ENCODE measurements around the gene TIMM22. TPM values are rescaled to one million over a fixed set of nuclear protein-coding genes. Genes with fewer than 3 reads are reported as not detected.
"Not testable (repeated sequence)": the region's sequence is repeated elsewhere in the genome, so short reads cannot be mapped to it uniquely, and the experiment has no call there.

TIMM22 gene
- 10 to 100 TPM; 13.9 to 16.1 (median 14.4) TPM for total RNA-seq
- polyA plus RNA-seq, result 14.2 TPM
- long read RNA-seq, donor 1, transcript TIMM22-201 (4 exons, 3,194 nt), result major isoform, 121 of 130 reads
- long read RNA-seq, donor 1, partial matches to known transcripts, result 3 of 130 reads
- long read RNA-seq, donor 1, other reads (novel, unspliced or antisense), result 6 of 130 reads
- long read RNA-seq, donor 2, transcript TIMM22-201 (4 exons, 3,194 nt), result major isoform, 32 of 35 reads
- long read RNA-seq, donor 2, partial matches to known transcripts, result 1 of 35 reads
- long read RNA-seq, donor 2, other reads (novel, unspliced or antisense), result 2 of 35 reads
- long read RNA-seq, donor 3, transcript TIMM22-201 (4 exons, 3,194 nt), result major isoform, 217 of 227 reads
- long read RNA-seq, donor 3, partial matches to known transcripts, result 3 of 227 reads
- long read RNA-seq, donor 3, other reads (novel, unspliced or antisense), result 7 of 227 reads
- long read RNA-seq, donor 4, transcript TIMM22-201 (4 exons, 3,194 nt), result major isoform, 31 of 34 reads
- long read RNA-seq, donor 4, partial matches to known transcripts, result 1 of 34 reads
- long read RNA-seq, donor 4, other reads (novel, unspliced or antisense), result 2 of 34 reads

DNA sequence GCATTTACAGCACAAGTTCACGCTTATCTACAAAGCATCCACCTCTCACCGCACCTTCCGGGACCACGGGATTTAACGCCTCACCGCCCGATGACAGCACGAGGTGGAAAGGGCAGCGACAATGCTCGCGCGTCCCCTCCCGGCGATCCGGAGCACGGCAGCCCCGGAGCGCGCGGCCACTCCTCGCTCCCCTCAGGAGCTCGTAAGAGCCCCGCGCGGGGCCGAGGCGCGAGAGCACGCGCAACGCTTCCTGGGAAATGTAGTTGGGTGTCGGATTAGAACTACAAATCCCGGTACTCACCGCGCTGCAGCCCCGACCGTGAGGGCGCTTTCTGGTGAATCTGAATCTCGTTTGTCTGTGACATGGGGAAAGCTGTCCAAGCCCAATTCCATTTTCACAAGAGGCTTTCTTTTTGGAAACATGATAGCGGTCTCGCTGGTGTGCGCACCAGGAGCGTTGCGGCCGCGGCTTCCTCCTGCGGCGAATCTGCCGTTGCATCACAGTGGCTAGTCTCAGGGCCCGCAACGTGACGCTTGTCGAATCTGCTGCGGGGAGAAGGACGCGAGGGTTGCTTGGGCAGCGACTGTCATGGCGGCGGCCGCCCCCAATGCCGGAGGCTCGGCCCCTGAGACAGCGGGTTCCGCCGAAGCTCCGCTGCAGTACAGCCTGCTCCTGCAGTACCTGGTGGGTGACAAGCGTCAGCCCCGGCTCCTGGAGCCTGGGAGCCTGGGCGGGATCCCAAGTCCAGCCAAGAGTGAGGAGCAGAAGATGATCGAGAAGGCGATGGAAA is at the start of gene TIMM22:
Gene TIMM22 (plus strand): TSS at position 576 of the 791 bp plus-strand sequence. CDS start 14 bp downstream, at position 590.
- WGBS, result under 1% methylated on average over 71 of the region's 71 CpGs
- intact Hi-C loops (cut with DNase I), result loop anchor here in 2 of 4 donors (5.0 kb wide), 2 partner anchors 51 to 214 kb away; partner anchors contain the start of genes GLOD4 (in 1 of the 2) and MRM3 (in 1 of the 2)

GRCh38 chr17:948284-948852 is 48.6 kb upstream of the TIMM22 start:
- no peaks in the 10 kb centered on the region for H3K4me1 ChIP-seq (ENCODE audit: control insufficient read depth, insufficient read depth, low read length)
- WGBS, result 90% methylated on average over 25 of the region's 25 CpGs
- ATAC-seq, result no peak
- H3K27me3 ChIP-seq (ENCODE audit: control insufficient read depth, insufficient read depth), result no peaks in the 10 kb centered on the region
- intact Hi-C loops (cut with DNase I), result no loop called here
- H3K27ac ChIP-seq (ENCODE audit: low read length), result no peak overlapping the region
- H3K4me3 ChIP-seq (ENCODE audit: low read length), result no peak overlapping the region
- peak in 1 of 3 donors; percentile 57 for DNase-seq
- no peaks in the 10 kb centered on the region for H3K9me3 ChIP-seq (ENCODE audit: control insufficient read depth, low read length)

More for the DNA sequence above, at the start of gene TIMM22:
- Histone ChIP-seq H3K9me3 (ENCODE audit: control insufficient read depth, low read length) (no peaks in the 10 kb centered on the region), H3K27me3 (ENCODE audit: control insufficient read depth, insufficient read depth) (no peaks in the 10 kb centered on the region), H3K27ac (ENCODE audit: low read length) (peak within 1 kb of the TSS; percentile 89), H3K4me3 (ENCODE audit: low read length) (peak within 1 kb of the TSS; percentile 97), H3K4me1 (ENCODE audit: control insufficient read depth, insufficient read depth, low read length) (peaks cover 8% of the 10 kb centered on the region)
- DNase-seq (peak; percentile 94 to 97 (median 96)), ATAC-seq (peak; percentile 97)

DNA sequence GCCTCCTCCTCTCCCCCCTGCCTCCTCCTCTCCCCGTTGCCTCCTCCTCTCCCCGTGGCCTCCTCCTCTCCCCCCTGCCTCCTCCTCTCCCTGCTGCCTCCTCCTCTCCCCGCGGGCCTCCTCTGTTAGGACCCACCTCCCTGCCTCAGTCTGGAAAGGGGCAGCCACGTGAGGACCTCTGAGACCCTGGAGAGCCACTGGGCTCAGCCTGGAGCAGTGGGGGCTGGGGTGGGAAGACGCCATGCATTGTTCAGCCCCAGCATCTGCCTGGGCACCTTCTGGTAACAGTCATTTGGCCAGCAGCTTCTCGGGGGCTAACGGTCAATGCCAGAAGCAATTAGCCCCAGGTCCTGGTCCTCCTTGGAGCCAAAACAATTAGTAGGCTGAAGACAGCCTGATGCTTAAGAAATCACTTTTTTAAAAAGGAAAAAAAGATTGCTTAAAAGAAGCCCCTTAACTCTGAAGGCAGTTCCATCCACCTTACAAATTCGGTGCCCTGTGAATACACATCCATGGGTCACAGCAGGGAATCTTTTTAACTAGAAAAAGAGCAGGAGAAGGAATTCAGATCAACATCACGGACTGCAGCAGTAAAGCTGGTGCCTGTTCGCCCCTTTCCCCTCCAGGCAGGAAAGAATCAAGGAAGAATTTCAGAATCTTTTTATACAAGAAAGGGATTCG is 47.2 kb upstream of the TIMM22 start:
- H3K9me3 ChIP-seq (ENCODE audit: control insufficient read depth, low read length), result no peaks in the 10 kb centered on the region
- intact Hi-C loops (cut with DNase I), result no loop called here
- H3K4me1 ChIP-seq (ENCODE audit: control insufficient read depth, insufficient read depth, low read length), result no peaks in the 10 kb centered on the region
- no peak for ATAC-seq
- H3K27ac ChIP-seq (ENCODE audit: low read length), result no peak overlapping the region
- no peak overlapping the region for H3K4me3 ChIP-seq (ENCODE audit: low read length)
- WGBS, result 71% methylated on average over 11 of the region's 12 CpGs
- DNase-seq, result peak in 1 of 3 donors; percentile 22
- no peaks in the 10 kb centered on the region for H3K27me3 ChIP-seq (ENCODE audit: control insufficient read depth, insufficient read depth)

DNA sequence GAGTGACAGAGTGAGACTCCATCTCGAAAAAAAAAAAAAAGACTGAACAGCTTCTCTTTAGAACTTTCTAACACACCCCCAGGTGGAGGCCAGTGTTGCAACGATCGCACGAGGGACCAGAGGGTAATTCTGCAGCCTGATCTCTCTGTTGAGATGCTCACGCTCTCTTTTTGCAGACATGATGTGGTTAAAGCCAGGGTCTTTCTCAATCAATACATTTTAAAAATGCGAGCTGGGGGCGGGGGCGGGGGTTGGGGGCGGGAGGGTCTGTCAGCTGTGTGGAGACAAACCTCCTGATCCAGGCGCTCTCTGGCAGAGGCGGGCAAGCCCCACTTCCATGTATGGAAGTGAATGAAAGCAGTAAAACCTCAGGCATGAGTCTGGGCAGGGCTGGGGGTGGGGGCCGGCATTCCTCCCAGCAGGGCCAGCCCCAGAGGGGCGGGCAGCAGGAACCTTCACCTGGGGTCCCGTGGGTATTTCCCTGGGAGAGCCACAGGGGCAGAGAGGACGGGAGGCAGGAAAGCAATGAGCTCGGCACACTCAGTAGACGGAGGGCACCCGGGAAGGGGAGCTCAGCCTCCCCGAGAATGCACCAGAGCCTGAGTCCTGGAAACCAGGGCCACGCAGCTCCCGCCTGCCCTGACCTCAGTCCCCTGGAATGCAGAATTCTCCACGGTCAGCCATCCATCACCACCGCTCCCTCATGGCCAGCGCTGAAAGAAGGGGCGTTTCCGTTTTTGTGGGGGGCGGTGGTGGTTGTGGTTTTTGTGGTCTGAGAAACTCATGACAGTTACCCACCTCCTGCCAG is 45.4 kb upstream of the TIMM22 start:
- intact Hi-C loops (cut with DNase I), result no loop called here
- no peaks in the 10 kb centered on the region for H3K27me3 ChIP-seq (ENCODE audit: control insufficient read depth, insufficient read depth)
- no peak overlapping the region for H3K27ac ChIP-seq (ENCODE audit: low read length)
- no peaks in the 10 kb centered on the region for H3K4me1 ChIP-seq (ENCODE audit: control insufficient read depth, insufficient read depth, low read length)
- 35% methylated on average over 27 of the region's 27 CpGs for WGBS
- no peaks in the 10 kb centered on the region for H3K9me3 ChIP-seq (ENCODE audit: control insufficient read depth, low read length)
- ATAC-seq (peak; percentile 52 to 60), DNase-seq (peak; percentile 33 to 56 (median 33))
- H3K4me3 ChIP-seq (ENCODE audit: low read length), result peak overlapping the region; percentile 7

- intact Hi-C loops (cut with DNase I); ATAC-seq; H3K4me3 ChIP-seq (ENCODE audit: low read length); H3K4me1 ChIP-seq (ENCODE audit: control insufficient read depth, insufficient read depth, low read length); H3K27ac ChIP-seq (ENCODE audit: low read length); H3K27me3 ChIP-seq (ENCODE audit: control insufficient read depth, insufficient read depth); H3K9me3 ChIP-seq (ENCODE audit: control insufficient read depth, low read length): not testable (repeated sequence)
- 98% methylated on average over 18 of the region's 18 CpGs for WGBS
- peak in 1 of 3 donors; percentile 12 for DNase-seq
Observed at GRCh38 chr17:952592-952991, 44.3 kb upstream of the TIMM22 start.

- Histone ChIP-seq H3K27me3 (ENCODE audit: control insufficient read depth, insufficient read depth) (no peaks in the 10 kb centered on the region), H3K4me3 (ENCODE audit: low read length) (no peak overlapping the region), H3K27ac (ENCODE audit: low read length) (no peak overlapping the region), H3K4me1 (ENCODE audit: control insufficient read depth, insufficient read depth, low read length) (no peaks in the 10 kb centered on the region), H3K9me3 (ENCODE audit: control insufficient read depth, low read length) (no peaks in the 10 kb centered on the region)
- ATAC-seq (no peak), DNase-seq (peak in 1 of 3 donors; percentile 15)
- 91% methylated on average over 16 of the region's 16 CpGs for WGBS
- intact Hi-C loops (cut with DNase I), result no loop called here
Observed at GRCh38 chr17:953767-954166, 43.2 kb upstream of the TIMM22 start.

DNA sequence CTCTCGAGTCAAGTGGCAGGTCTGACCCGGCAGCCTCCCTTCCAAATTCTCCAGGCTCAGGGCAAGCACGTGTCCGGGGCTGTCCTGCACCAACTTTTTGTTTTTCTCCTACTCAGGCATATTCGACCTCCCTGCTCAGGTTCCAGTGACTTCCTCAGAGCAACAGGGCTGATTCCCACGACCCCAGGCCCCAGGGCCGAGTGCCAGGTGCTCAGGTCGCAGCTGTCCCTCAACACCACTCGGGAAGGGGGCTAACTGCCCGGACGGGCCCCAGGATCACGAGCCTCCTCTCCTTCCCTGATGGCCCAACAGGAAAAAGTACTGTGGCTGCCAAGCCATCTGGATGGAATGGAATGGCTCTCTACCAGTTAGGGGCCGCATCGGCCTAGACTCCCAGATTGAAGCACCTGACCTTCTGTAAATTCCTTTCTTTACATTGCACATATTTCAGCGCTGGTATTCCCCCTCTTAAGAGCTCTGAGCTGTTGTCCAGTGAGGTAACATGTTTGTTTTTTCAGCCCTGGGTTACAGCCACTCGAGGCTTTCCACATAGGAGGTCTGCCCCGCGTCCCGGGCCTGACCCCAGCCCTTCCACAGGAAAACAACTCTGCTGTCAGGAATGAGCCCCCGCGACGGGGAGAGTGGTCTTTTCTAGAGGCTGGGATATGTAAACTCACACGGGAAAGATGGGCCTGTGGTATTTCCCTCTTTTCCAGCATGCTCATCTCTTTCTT is 42.3 kb upstream of the TIMM22 start:
- H3K9me3 ChIP-seq (ENCODE audit: control insufficient read depth, low read length), result no peaks in the 10 kb centered on the region
- no peaks in the 10 kb centered on the region for H3K27me3 ChIP-seq (ENCODE audit: control insufficient read depth, insufficient read depth)
- no peak overlapping the region for H3K27ac ChIP-seq (ENCODE audit: low read length)
- peak in 1 of 2 donors; percentile 28 for ATAC-seq
- intact Hi-C loops (cut with DNase I), result no loop called here
- 43% methylated on average over 23 of the region's 23 CpGs for WGBS
- no peak overlapping the region for H3K4me3 ChIP-seq (ENCODE audit: low read length)
- no peaks in the 10 kb centered on the region for H3K4me1 ChIP-seq (ENCODE audit: control insufficient read depth, insufficient read depth, low read length)
- DNase-seq, result peak in 1 of 3 donors; percentile 57

DNA sequence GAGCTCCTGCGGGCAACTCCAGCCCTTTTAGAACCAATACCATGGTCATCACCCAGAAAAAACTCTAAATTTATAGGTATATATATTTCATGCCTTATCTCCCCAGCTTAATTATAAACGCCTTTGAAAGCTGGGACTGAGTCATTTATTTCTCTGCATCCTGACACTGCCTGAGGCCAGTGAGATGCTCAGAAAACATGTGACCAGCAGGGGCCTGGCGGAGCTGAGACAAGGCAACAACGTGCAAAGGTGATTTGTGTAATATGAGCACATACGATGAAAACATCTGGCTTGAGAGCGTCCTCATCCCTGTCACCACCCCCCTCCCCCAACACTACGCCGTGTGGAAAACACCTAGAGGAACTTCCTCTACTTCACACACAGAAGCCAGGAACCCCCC is 40.0 kb upstream of the TIMM22 start:
- WGBS, result 66% methylated on average over 8 of the region's 8 CpGs
- DNase-seq (no peak), ATAC-seq (no peak)
- Histone ChIP-seq H3K9me3 (ENCODE audit: control insufficient read depth, low read length) (no peaks in the 10 kb centered on the region), H3K27me3 (ENCODE audit: control insufficient read depth, insufficient read depth) (no peaks in the 10 kb centered on the region), H3K4me3 (ENCODE audit: low read length) (no peak overlapping the region), H3K4me1 (ENCODE audit: control insufficient read depth, insufficient read depth, low read length) (no peaks in the 10 kb centered on the region), H3K27ac (ENCODE audit: low read length) (no peak overlapping the region)
- intact Hi-C loops (cut with DNase I), result no loop called here

DNA sequence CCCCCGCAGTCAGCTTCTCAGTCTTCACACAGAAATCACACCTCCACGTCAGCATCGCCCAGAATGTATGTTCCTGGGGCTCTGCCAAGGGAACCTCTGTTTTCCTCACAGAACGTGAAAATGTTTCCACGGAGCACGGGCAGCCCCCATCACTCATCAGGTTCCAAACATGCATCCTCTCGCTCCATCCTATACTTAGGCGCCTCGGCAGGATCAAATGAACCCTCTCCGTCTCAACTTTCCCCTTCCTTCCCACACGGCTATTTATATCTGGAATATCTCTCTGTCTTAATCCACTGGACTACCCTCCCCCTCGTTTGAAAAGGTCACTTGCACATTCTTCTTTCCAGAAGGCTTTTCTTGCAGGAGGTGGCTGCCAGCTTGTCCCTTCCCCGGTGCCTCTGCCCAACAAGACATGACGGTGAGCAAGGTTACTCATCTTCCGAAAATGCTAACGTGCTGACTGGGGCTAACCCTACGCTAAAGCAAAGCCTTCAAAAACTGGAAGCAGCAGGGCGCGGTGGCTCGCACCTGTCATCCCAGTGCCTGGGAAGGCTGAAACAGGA is 39.0 kb upstream of the TIMM22 start:
- Histone ChIP-seq H3K4me1 (ENCODE audit: control insufficient read depth, insufficient read depth, low read length) (no peaks in the 10 kb centered on the region), H3K9me3 (ENCODE audit: control insufficient read depth, low read length) (no peaks in the 10 kb centered on the region), H3K27me3 (ENCODE audit: control insufficient read depth, insufficient read depth) (no peaks in the 10 kb centered on the region), H3K4me3 (ENCODE audit: low read length) (no peak overlapping the region), H3K27ac (ENCODE audit: low read length) (no peak overlapping the region)
- no peak for ATAC-seq
- 70% methylated on average over 20 of the region's 20 CpGs for WGBS
- intact Hi-C loops (cut with DNase I), result no loop called here
- DNase-seq, result peak in 1 of 3 donors; percentile 15

Data from right cardiac atrium (tissue), 5 donors.